ENCODE results near the gene STK11.
"Not testable (repeated sequence)": the region's sequence is repeated elsewhere in the genome, so short reads cannot be mapped to it uniquely, and the experiment has no call there.

Gene STK11

GRCh38 chr19:1239796-1240737 is 34.5 kb downstream of the STK11 start:
- Histone ChIP-seq H3K9me3 (ENCODE audit: control insufficient read depth, low read length) (no peaks in the 10 kb centered on the region), H3K27ac (ENCODE audit: insufficient read depth, low read length, poor library complexity, severe bottlenecking) (peak overlapping the region; percentile 37), H3K36me3 (ENCODE audit: control insufficient read depth, insufficient read depth, low read length) (no peaks in the 10 kb centered on the region), H3K27me3 (replicated peaks; ENCODE audit: control insufficient read depth, insufficient read depth, low read length, poor library complexity, severe bottlenecking) (peaks cover 6% of the 10 kb centered on the region), H3K4me1 (ENCODE audit: control insufficient read depth, insufficient read depth, low read length, poor library complexity, severe bottlenecking) (peaks cover 39% of the 10 kb centered on the region), H3K4me3 (ENCODE audit: insufficient read depth, low read depth, low read length, poor library complexity, severe bottlenecking) (no peak overlapping the region)
- DNase-seq = peak; percentile 87 to 91 (median 89)

DNA sequence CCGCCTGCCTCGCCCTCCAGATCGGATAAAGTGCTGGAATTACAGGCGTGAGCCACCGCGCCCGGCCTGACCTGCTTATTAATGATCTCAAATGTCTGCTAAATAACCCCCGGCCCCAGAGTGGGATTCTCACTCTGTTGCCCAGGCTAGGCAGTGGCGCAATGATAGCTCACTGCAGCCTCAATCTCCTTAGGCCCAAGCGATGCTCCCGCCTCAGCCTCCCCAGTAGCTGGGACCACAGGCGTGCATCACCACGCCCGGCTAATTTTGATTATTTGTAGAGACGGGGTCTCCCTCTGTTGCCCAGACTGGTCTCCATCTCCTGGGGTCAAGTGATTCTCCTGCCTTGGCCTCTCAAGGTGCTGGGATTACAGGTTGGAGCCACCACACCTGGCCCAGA is 35.3 kb downstream of the STK11 start:
- Histone ChIP-seq H3K27me3 (replicated peaks; ENCODE audit: control insufficient read depth, insufficient read depth, low read length, poor library complexity, severe bottlenecking) (peaks cover 6% of the 10 kb centered on the region), H3K4me1 (ENCODE audit: control insufficient read depth, insufficient read depth, low read length, poor library complexity, severe bottlenecking) (peaks cover 43% of the 10 kb centered on the region), H3K36me3 (ENCODE audit: control insufficient read depth, insufficient read depth, low read length) (no peaks in the 10 kb centered on the region), H3K27ac (ENCODE audit: insufficient read depth, low read length, poor library complexity, severe bottlenecking) (no peak overlapping the region), H3K4me3 (ENCODE audit: insufficient read depth, low read depth, low read length, poor library complexity, severe bottlenecking) (peak overlapping the region; percentile 44), H3K9me3 (ENCODE audit: control insufficient read depth, low read length) (no peaks in the 10 kb centered on the region)
- DNase-seq = no peak

DNA sequence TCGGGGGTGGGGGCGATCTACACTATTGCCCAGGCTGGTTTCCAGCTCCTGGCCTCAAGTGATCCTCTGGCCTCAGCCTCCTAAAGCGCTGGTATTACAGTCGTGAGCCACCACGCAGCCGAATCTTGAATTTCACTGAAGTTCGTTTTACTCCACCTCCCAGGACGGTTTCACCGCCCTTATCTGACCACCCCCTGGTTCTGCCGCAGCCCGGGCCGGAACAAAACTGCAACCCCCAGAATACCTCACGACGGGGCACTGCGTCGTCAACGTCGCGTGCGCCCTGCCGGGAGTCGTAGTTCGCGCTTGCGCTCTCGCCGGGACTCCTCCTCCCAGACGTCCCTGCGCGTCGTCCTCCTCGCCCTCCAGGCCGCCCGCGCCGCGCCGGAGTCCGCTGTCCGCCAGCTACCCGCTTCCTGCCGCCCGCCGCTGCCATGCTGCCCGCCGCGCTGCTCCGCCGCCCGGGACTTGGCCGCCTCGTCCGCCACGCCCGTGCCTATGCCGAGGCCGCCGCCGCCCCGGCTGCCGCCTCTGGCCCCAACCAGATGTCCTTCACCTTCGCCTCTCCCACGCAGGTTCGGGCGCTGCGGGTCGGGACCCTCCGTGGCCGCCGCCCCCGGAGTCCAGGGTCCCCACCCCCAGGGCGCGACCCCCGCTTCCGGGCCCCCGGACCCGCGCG is 36.0 kb downstream of the STK11 start, which contains the start of gene ATP5F1D:
TSS of gene ATP5F1D (plus strand) at position 335 of the 679 bp plus-strand sequence. CDS start at position 435, 100 bp downstream.
- peak; percentile 76 to 81 (median 76) for DNase-seq
- H3K4me1 ChIP-seq (ENCODE audit: control insufficient read depth, insufficient read depth, low read length, poor library complexity, severe bottlenecking) = peaks cover 43% of the 10 kb centered on the region
- peak within 1 kb of the TSS; percentile 68 for H3K27ac ChIP-seq (ENCODE audit: insufficient read depth, low read length, poor library complexity, severe bottlenecking)
- peaks cover 6% of the 10 kb centered on the region for H3K27me3 ChIP-seq (replicated peaks; ENCODE audit: control insufficient read depth, insufficient read depth, low read length, poor library complexity, severe bottlenecking)
- H3K4me3 ChIP-seq (ENCODE audit: insufficient read depth, low read depth, low read length, poor library complexity, severe bottlenecking) = peak within 1 kb of the TSS; percentile 44
- no peaks in the 10 kb centered on the region for H3K36me3 ChIP-seq (ENCODE audit: control insufficient read depth, insufficient read depth, low read length)
- no peaks in the 10 kb centered on the region for H3K9me3 ChIP-seq (ENCODE audit: control insufficient read depth, low read length)

DNA sequence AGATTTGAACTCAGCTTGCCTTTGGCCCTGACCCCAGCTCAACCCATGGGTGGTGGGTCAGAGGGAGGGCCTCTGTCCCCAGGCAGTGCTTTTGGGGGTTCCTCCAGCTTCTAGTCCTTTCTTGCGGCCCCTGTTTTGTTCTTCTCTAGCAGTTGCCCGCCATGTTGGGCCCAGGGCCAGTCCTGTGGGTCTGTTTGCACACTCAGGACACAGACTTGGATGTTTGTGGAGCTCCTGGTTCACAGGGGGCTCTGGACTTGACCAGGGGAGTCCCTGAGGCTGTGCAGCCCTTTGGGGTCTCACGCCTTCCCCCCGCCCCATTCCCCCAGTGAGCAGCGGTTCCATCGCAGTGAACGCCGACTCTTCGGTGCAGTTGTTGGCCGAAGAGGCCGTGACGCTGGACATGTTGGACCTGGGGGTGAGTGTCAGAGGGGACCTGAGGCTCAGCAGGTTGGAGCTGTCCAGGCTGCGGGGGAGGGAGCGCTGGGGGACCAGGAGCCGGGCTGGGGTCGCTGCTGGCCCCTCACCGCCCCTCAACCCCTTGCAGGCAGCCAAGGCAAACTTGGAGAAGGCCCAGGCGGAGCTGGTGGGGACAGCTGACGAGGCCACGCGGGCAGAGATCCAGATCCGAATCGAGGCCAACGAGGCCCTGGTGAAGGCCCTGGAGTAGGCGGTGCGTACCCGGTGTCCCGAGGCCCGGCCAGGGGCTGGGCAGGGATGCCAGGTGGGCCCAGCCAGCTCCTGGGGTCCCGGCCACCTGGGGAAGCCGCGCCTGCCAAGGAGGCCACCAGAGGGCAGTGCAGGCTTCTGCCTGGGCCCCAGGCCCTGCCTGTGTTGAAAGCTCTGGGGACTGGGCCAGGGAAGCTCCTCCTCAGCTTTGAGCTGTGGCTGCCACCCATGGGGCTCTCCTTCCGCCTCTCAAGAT is 38.5 kb downstream of the STK11 start:
- H3K4me1 ChIP-seq (ENCODE audit: control insufficient read depth, insufficient read depth, low read length, poor library complexity, severe bottlenecking) = peaks cover 45% of the 10 kb centered on the region
- no peaks in the 10 kb centered on the region for H3K36me3 ChIP-seq (ENCODE audit: control insufficient read depth, insufficient read depth, low read length)
- H3K27me3 ChIP-seq (replicated peaks; ENCODE audit: control insufficient read depth, insufficient read depth, low read length, poor library complexity, severe bottlenecking) = no peaks in the 10 kb centered on the region
- H3K9me3 ChIP-seq (ENCODE audit: control insufficient read depth, low read length) = no peaks in the 10 kb centered on the region
- DNase-seq = peak; percentile 73 to 78 (median 75)
- peak overlapping the region; percentile 11 for H3K27ac ChIP-seq (ENCODE audit: insufficient read depth, low read length, poor library complexity, severe bottlenecking)
- no peak overlapping the region for H3K4me3 ChIP-seq (ENCODE audit: insufficient read depth, low read depth, low read length, poor library complexity, severe bottlenecking)

DNA sequence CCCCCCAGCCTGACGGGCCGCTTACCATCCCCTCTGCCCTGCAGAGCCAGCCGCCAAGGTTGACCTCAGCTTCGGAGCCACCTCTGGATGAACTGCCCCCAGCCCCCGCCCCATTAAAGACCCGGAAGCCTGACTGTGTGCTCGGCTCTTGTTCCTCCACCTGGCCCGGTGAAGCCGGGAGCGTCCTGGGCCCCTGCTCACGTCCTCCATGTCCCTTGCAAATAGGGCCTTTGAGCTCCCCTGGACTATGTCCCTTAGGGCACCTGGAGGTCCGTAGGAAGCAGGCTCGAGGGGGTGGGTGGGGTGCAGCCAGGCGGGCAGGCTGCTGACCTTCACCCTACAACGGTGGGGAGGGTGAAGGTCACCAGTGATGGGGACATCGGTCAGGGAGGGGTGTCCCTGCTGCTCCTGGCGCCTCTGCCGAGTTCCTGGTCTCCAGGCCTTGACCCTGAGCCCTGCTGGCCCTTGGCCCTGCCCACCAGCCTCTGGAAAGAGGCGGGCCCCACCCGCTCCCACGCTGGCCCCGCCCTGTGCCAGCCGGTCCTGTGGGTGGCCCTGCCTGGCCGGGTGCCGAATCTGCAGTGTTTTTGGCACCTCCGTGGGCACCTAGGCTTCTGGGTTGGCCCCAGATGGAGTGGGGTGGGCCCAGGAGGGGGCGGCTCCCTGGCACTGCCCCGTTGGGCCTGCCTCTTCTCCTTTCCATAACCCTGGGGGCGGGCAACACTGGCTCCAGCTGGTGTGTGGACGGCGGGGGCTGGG is 39.3 kb downstream of the STK11 start:
- H3K4me1 ChIP-seq (ENCODE audit: control insufficient read depth, insufficient read depth, low read length, poor library complexity, severe bottlenecking) = peaks cover 43% of the 10 kb centered on the region
- peak overlapping the region; percentile 11 for H3K27ac ChIP-seq (ENCODE audit: insufficient read depth, low read length, poor library complexity, severe bottlenecking)
- no peaks in the 10 kb centered on the region for H3K36me3 ChIP-seq (ENCODE audit: control insufficient read depth, insufficient read depth, low read length)
- H3K9me3 ChIP-seq (ENCODE audit: control insufficient read depth, low read length) = no peaks in the 10 kb centered on the region
- DNase-seq = no peak
- H3K27me3 ChIP-seq (replicated peaks; ENCODE audit: control insufficient read depth, insufficient read depth, low read length, poor library complexity, severe bottlenecking) = no peaks in the 10 kb centered on the region
- no peak overlapping the region for H3K4me3 ChIP-seq (ENCODE audit: insufficient read depth, low read depth, low read length, poor library complexity, severe bottlenecking)

DNA sequence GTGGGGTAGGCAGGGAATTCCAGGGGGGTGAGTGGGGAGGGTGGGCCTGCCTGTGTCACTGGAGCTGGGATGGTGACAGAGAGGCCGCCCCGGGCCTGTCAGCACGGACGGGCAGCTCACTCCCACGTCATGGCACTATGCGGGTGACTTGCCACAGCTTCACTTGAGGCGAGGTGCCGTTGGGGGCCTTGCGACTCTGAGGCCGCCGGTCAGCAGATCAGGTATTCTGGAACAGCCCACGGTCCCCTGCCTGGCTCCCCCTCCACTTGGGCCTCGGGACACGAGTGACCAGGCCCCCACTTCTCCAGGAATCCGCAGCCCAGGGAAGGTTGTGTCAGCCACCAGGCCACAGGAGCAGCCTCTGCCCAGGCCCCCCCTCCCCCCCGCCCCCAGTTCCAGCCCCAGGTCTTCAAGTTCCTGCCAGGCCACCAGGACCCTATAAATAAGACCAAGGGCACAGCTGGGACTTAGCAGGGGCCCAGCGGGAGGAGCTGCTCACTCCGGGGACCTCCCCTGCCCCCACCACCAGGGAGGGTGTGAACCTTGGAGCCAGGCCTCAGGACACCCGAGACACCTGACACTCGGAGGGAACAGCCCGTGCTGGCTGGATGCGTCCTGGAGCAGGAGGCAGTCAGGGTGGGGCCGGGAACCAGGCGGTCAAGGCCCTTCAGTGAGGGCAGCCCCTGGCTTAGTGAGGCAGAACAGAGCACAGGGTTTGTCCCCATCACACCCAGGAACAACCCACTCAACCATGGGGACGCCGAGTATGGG is 40.1 kb downstream of the STK11 start:
- Histone ChIP-seq H3K36me3 (ENCODE audit: control insufficient read depth, insufficient read depth, low read length) (no peaks in the 10 kb centered on the region), H3K27ac (ENCODE audit: insufficient read depth, low read length, poor library complexity, severe bottlenecking) (no peak overlapping the region), H3K9me3 (ENCODE audit: control insufficient read depth, low read length) (no peaks in the 10 kb centered on the region), H3K4me1 (ENCODE audit: control insufficient read depth, insufficient read depth, low read length, poor library complexity, severe bottlenecking) (peaks cover 37% of the 10 kb centered on the region), H3K4me3 (ENCODE audit: insufficient read depth, low read depth, low read length, poor library complexity, severe bottlenecking) (no peak overlapping the region), H3K27me3 (replicated peaks; ENCODE audit: control insufficient read depth, insufficient read depth, low read length, poor library complexity, severe bottlenecking) (no peaks in the 10 kb centered on the region)
- DNase-seq = no peak

DNA sequence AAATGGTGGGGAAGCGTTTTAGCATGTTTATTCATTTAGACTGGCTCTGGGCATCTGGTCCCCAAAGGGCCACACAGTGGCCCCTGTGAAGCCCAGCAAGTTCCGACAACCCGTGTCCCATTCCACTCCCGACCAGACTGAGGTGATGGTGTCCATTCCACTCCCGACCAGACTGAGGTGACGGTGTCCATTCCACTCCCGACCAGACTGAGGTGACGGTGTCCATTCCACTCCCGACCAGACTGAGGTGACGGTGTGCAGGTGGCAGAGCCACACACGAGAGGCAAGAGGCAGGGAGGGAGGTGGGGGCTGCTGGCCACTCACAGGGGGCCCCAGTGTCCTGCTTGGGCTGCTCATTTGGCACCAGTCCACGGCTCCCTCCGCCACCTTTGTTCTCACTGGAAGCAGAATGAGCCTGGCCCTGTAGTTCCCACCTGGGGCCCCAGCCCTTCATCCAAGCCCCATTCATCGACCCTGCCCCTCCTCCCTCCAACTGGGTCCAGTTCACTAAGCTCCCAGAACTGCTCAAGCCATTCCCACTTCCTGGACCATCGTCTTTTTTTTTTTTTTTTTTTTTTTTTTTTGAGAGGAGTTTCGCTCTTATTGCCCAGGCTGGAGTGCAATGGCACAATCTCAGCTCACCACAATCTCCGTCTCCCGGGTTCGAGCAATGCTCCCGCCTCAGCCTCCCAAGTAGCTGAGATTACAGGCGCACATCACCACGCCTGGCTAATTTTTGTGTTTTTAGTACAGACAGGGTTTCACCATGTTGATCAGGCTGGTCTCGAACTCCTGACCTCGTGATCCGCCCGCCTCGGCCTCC is 40.9 kb downstream of the STK11 start:
- H3K4me1 ChIP-seq (ENCODE audit: control insufficient read depth, insufficient read depth, low read length, poor library complexity, severe bottlenecking) = peaks cover 29% of the 10 kb centered on the region
- not testable (repeated sequence) for H3K4me3 ChIP-seq (ENCODE audit: insufficient read depth, low read depth, low read length, poor library complexity, severe bottlenecking); H3K36me3 ChIP-seq (ENCODE audit: control insufficient read depth, insufficient read depth, low read length); DNase-seq; H3K27me3 ChIP-seq (replicated peaks; ENCODE audit: control insufficient read depth, insufficient read depth, low read length, poor library complexity, severe bottlenecking); H3K27ac ChIP-seq (ENCODE audit: insufficient read depth, low read length, poor library complexity, severe bottlenecking); H3K9me3 ChIP-seq (ENCODE audit: control insufficient read depth, low read length)

- Histone ChIP-seq H3K27me3 (replicated peaks; ENCODE audit: control insufficient read depth, insufficient read depth, low read length, poor library complexity, severe bottlenecking) (no peaks in the 10 kb centered on the region), H3K4me1 (ENCODE audit: control insufficient read depth, insufficient read depth, low read length, poor library complexity, severe bottlenecking) (peaks cover 37% of the 10 kb centered on the region), H3K36me3 (ENCODE audit: control insufficient read depth, insufficient read depth, low read length) (no peaks in the 10 kb centered on the region), H3K27ac (ENCODE audit: insufficient read depth, low read length, poor library complexity, severe bottlenecking) (peak overlapping the region; percentile 90), H3K9me3 (ENCODE audit: control insufficient read depth, low read length) (no peaks in the 10 kb centered on the region), H3K4me3 (ENCODE audit: insufficient read depth, low read depth, low read length, poor library complexity, severe bottlenecking) (peak overlapping the region; percentile 62)
- DNase-seq = no peak
Measured at GRCh38 chr19:1247748-1248138, 42.2 kb downstream of the STK11 start.

Measured in effector memory CD4-positive, alpha-beta T cell (primary cell).